Activated T-helper 1 cell treated with anti-CD3 and anti-CD28 coated beads, Interleukin-12 subunit alpha, Interleukin-12 subunit beta, Interleukin-2, Interleukin-4 antibody, amounts not matched to agents 30 ng/mL and 10 ng/mL and 1 ng/mL, durations not matched to agents 14 hours and 24 hours and 36 hours (primary cell): ENCODE results near the gene FPR3. TPM values are rescaled to one million over a fixed set of nuclear protein-coding genes. Genes with fewer than 3 reads are reported as not detected.

Experiments used
- DNase-seq: peaks from one replicate; pipeline ENCODE4 v3.0.0; 2021; ENCODE audit warnings: low spot score
- H3K27ac Mint-ChIP-seq: one replicate; pipeline ENCODE4 v1.8.0; 2021; ENCODE audit warnings: mild to moderate bottlenecking, mixed read lengths
- H3K27me3 Mint-ChIP-seq: one replicate; pipeline ENCODE4 v1.8.0; 2022; ENCODE audit warnings: mild to moderate bottlenecking, moderate library complexity, mixed read lengths; ENCODE audit not compliant: insufficient read depth
- H3K36me3 Mint-ChIP-seq: one replicate; pipeline ENCODE4 v1.8.0; 2021; ENCODE audit warnings: low read depth, mixed read lengths
- H3K4me1 Mint-ChIP-seq: one replicate; pipeline ENCODE4 v1.8.0; 2021; ENCODE audit warnings: low read depth, mixed read lengths
- H3K4me3 Mint-ChIP-seq: one replicate; pipeline ENCODE4 v1.8.0; 2021; ENCODE audit warnings: mild to moderate bottlenecking, moderate library complexity, mixed read lengths
- H3K9me3 Mint-ChIP-seq: one replicate; pipeline ENCODE4 v1.8.0; 2021; ENCODE audit warnings: mixed read lengths
- intact Hi-C: fragments of 100-400 bp; cut with micrococcal nuclease; formaldehyde crosslinking; loops from one replicate; pipeline ENCODE4 v1.15.1; 2024
- total RNA-seq: library from RNA; stranded (reverse); gene quantifications from 2 replicates; pipeline ENCODE4 v1.2.3, GENCODE V29; 2022

The FPR3 gene
- total RNA-seq, 1 donor from 2014 or later: not detected

DNA sequence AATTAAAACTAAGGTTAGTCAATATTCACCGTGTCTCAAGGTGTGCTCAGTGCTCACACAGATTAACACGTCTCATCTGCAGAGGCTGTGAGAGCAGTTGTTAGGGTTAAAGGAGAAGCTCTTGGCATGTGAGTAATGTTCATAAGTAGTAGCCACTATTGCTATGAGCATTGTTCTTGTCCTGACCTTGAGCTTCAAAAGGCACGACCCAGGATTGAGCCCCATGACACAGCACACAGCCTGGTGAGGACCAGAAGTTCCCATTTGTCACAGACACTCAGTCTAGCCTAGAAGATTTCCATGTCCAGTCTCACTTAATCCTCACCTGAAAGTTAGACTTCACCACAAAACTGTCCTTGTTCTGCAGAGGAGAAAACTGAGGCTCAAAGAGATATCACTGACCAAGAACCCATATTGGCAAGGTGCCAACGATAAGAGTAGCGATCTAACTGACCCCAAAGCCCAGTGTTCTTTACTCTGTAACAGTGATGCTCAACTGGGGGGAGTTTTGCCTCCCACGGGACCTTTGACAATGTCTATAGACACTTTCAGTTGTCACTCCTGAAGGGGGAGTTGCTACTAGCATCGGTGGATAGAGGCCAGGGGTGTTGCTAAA lies 26.0 kb downstream of the FPR3 start:
- H3K27me3 Mint-ChIP-seq: no peaks in the 10 kb centered on the region
- H3K4me1 Mint-ChIP-seq: no peaks in the 10 kb centered on the region
- DNase-seq: no peak
- no peak overlapping the region for H3K27ac Mint-ChIP-seq
- no peaks in the 10 kb centered on the region for H3K36me3 Mint-ChIP-seq
- H3K4me3 Mint-ChIP-seq: no peak overlapping the region
- intact Hi-C loops: no loop called here
- H3K9me3 Mint-ChIP-seq: peaks cover 77% of the 10 kb centered on the region

DNA sequence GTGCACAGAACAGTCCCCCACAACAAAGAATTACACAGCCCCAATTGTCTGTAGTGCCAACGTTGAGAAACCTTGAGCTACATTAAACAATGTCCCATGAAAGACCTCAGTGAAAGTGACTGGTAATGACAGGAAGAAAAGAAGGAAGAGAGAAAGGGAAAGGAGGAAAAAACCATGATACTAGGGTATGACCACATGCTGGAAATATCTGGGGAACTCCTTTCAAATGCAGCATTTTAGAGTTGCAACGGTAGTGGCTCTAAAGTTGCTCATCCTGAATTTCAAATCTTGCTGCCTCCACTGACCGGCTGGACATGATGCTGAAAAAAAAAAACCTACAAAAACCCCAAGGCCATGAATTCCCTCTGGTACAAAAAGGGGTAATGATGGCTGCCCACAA lies 26.5 kb downstream of the FPR3 start:
- no peaks in the 10 kb centered on the region for H3K27me3 Mint-ChIP-seq
- no peak overlapping the region for H3K4me3 Mint-ChIP-seq
- H3K27ac Mint-ChIP-seq: no peak overlapping the region
- H3K4me1 Mint-ChIP-seq: no peaks in the 10 kb centered on the region
- no peaks in the 10 kb centered on the region for H3K36me3 Mint-ChIP-seq
- no peak for DNase-seq
- intact Hi-C loops: no loop called here
- peaks cover 81% of the 10 kb centered on the region for H3K9me3 Mint-ChIP-seq

GRCh38 chr19:51821921-51822320 lies 27.0 kb downstream of the FPR3 start:
- Mint-ChIP-seq H3K4me1 (no peaks in the 10 kb centered on the region), H3K4me3 (no peak overlapping the region), H3K36me3 (no peaks in the 10 kb centered on the region), H3K27me3 (no peaks in the 10 kb centered on the region), H3K27ac (no peak overlapping the region), H3K9me3 (peaks cover 86% of the 10 kb centered on the region)
- DNase-seq: no peak
- intact Hi-C loops: no loop called here

DNA sequence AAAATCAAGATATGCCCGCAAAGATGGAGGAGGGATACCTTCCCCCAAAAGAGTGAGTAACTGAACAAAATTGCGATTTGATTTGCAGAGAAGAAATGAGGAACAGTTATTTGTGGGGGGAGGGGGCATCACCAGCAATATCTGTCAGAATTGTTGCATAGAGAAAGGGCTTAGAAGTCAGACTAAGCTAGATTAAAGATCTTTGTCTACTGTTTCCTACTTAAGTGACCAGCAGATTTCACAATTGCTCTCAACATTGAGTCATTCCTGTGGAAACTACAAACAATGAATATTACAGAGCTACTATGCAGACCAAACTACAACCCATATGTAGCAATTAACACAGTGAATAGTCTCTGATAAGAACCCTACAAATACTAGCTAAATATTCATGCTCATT lies 27.4 kb downstream of the FPR3 start:
- DNase-seq: no peak
- no peaks in the 10 kb centered on the region for H3K4me1 Mint-ChIP-seq
- no peaks in the 10 kb centered on the region for H3K36me3 Mint-ChIP-seq
- no peak overlapping the region for H3K4me3 Mint-ChIP-seq
- H3K27ac Mint-ChIP-seq: no peak overlapping the region
- H3K9me3 Mint-ChIP-seq: peaks cover 86% of the 10 kb centered on the region
- intact Hi-C loops: no loop called here
- H3K27me3 Mint-ChIP-seq: no peaks in the 10 kb centered on the region

- intact Hi-C loops: no loop called here
- H3K9me3 Mint-ChIP-seq: peaks cover 88% of the 10 kb centered on the region
- H3K27me3 Mint-ChIP-seq: no peaks in the 10 kb centered on the region
- H3K36me3 Mint-ChIP-seq: no peaks in the 10 kb centered on the region
- no peak for DNase-seq
- no peaks in the 10 kb centered on the region for H3K4me1 Mint-ChIP-seq
- H3K27ac Mint-ChIP-seq: no peak overlapping the region
- H3K4me3 Mint-ChIP-seq: no peak overlapping the region
These were observed 28.0 kb downstream of the FPR3 start for GRCh38 chr19:51822946-51823345.

- H3K4me1 Mint-ChIP-seq: no peaks in the 10 kb centered on the region
- peaks cover 88% of the 10 kb centered on the region for H3K9me3 Mint-ChIP-seq
- H3K27ac Mint-ChIP-seq: no peak overlapping the region
- H3K27me3 Mint-ChIP-seq: no peaks in the 10 kb centered on the region
- H3K36me3 Mint-ChIP-seq: no peaks in the 10 kb centered on the region
- H3K4me3 Mint-ChIP-seq: no peak overlapping the region
- intact Hi-C loops: no loop called here
- DNase-seq: no peak
These were observed 29.5 kb downstream of the FPR3 start for GRCh38 chr19:51824281-51825005.

DNA sequence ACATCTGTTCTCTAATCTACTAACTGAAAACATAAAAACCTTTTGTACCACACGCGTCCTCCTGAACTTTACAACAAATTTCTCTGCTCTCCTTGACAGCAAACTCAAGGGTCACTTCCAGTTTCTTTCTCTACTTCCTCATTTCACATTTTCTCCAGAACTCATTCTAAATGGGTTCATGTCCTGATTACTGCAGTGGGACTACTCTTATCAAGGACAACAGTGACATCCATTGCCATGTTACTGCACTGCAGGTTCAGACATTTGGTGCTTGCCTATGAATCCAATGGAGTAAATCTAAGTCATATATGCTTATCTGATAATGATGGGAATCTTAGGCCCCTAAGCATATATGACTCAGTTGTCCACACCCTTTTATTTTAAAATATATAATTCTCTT lies 35.3 kb downstream of the FPR3 start:
- no peaks in the 10 kb centered on the region for H3K36me3 Mint-ChIP-seq
- DNase-seq: no peak
- no peak overlapping the region for H3K4me3 Mint-ChIP-seq
- H3K27ac Mint-ChIP-seq: no peak overlapping the region
- intact Hi-C loops: no loop called here
- no peaks in the 10 kb centered on the region for H3K4me1 Mint-ChIP-seq
- no peaks in the 10 kb centered on the region for H3K27me3 Mint-ChIP-seq
- peaks cover 66% of the 10 kb centered on the region for H3K9me3 Mint-ChIP-seq

DNA sequence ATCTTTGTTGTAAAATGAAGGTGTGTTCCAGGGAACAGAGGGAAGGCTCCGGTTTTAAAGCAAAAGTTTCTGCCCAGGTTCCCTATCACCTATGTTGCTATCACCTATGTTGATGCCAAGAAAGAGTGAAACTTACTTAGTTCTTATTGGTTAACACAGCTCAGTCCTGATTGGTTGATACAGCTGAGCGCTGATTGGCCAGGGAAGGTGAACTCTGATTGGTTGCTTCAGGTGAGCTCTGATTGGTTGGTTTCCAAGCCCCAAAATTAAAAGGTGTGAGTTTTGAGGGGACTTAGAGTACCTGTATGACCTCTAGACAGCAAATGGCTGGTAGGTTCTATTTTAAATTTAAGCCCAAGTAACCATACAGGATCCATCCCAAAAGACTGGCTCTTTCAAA lies 42.2 kb downstream of the FPR3 start:
- Mint-ChIP-seq H3K27ac (no peak overlapping the region), H3K4me1 (no peaks in the 10 kb centered on the region), H3K27me3 (no peaks in the 10 kb centered on the region), H3K9me3 (peaks cover 46% of the 10 kb centered on the region), H3K36me3 (no peaks in the 10 kb centered on the region), H3K4me3 (no peak overlapping the region)
- no peak for DNase-seq
- intact Hi-C loops: no loop called here

DNA sequence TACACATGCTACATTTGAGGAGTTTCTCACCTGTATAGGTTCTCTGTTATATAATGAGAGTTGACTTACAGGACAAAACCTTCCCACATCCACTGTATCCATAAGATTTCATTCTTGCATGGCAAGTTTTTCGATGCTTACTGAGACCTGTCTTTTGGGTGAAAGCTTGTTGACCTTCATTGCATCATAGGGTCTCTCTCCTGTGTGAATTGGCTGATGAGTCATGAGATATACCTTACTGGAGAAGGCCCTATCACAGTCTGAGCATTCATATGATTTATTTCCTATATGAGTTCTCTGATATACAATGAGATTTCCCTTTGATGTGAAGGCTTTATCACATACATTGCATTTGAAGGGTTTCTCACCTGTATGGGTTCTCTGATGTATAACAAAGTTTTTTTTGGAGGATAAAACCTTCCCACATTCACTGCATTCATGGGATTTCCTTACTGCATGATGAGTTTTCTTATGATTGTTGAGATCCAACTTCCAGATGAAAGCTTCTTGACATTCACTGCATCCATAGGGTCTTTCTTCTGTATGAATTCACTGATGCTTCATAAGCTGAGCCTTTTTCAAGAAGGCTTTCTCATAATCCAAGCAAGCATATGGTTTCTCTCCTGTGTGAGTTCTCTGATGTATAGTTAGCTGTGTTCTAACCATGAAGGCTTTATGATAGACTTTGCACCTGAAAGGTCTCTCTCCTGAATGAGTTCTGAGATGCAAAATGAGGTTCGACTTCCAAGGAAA lies 67.1 kb downstream of the FPR3 start:
- no peak for DNase-seq
- Mint-ChIP-seq H3K4me3 (no peak overlapping the region), H3K27ac (no peak overlapping the region), H3K36me3 (peaks cover 9% of the 10 kb centered on the region), H3K27me3 (no peaks in the 10 kb centered on the region), H3K9me3 (peaks cover 78% of the 10 kb centered on the region), H3K4me1 (no peaks in the 10 kb centered on the region)
- intact Hi-C loops: no loop called here

DNA sequence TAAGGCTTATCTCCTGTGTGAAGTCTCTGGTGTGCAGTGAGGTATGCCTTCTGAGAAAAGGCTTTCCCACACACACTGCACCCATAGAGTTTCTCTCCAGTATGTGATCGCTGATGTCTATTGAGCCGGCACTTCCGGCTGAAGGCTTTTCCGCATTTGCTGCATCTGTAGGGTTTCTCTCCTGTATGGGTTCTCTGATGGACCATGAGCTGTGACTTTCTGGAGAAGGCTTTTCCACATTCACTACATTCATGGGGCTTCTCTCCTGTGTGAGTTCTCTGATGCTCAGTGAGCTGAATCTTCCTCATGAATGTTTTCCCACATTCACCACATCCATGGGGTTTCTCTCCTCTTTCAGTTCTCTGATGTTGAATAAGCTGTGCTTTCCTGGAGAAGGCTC lies 78.1 kb downstream of the FPR3 start:
- no peak overlapping the region for H3K4me3 Mint-ChIP-seq
- intact Hi-C loops: no loop called here
- DNase-seq: no peak
- H3K27ac Mint-ChIP-seq: no peak overlapping the region
- H3K4me1 Mint-ChIP-seq: no peaks in the 10 kb centered on the region
- H3K36me3 Mint-ChIP-seq: peaks cover 55% of the 10 kb centered on the region
- H3K27me3 Mint-ChIP-seq: no peaks in the 10 kb centered on the region
- H3K9me3 Mint-ChIP-seq: peaks cover 93% of the 10 kb centered on the region

Other genes with a start within 250 kb of the FPR3 start
- 7.9 and 8.4 TPM in 2 replicates for gene ZNF175, start 223.9 kb upstream of the FPR3 start, total RNA-seq
- not detected in 2 replicates for gene SIGLEC5, start 164.8 kb upstream of the FPR3 start, total RNA-seq
- gene SIGLEC14, start 148.3 kb upstream of the FPR3 start, total RNA-seq: not detected in 2 replicates
- 6.8 and 8.9 TPM in 2 replicates for gene SPACA6, start 101.8 kb upstream of the FPR3 start, total RNA-seq
- gene HAS1, start 71.2 kb upstream of the FPR3 start, total RNA-seq: not detected in 2 replicates
- gene FPR1, start 43.3 kb upstream of the FPR3 start, total RNA-seq: not detected in 2 replicates
- gene FPR2, start 34.0 kb upstream of the FPR3 start, total RNA-seq: not detected in 2 replicates
- 4.4 and 6.3 TPM in 2 replicates for gene ZNF577, start 92.8 kb downstream of the FPR3 start, total RNA-seq
- 10.5 and 12.3 TPM in 2 replicates for gene ZNF649, start 109.9 kb downstream of the FPR3 start, total RNA-seq
- 3.1 and 3.8 TPM in 2 replicates for gene ZNF613, start 132.3 kb downstream of the FPR3 start, total RNA-seq
- 7.9 and 8.7 TPM in 2 replicates for gene ZNF350, start 191.7 kb downstream of the FPR3 start, total RNA-seq
- 6.4 and 6.9 TPM in 2 replicates for gene ZNF615, start 213.1 kb downstream of the FPR3 start, total RNA-seq
- gene ZNF614, start 233.2 kb downstream of the FPR3 start, total RNA-seq: 11.2 and 11.3 TPM in 2 replicates